NCI-H2227 (cell line): ENCODE measurements around the gene GABRG3.

Experiments used
- DNase-seq: peaks from one replicate; lab custom pipeline; 2025; ENCODE audit not compliant: unreplicated experiment; lab: John Stamatoyannopoulos, UW

Gene GABRG3

DNA sequence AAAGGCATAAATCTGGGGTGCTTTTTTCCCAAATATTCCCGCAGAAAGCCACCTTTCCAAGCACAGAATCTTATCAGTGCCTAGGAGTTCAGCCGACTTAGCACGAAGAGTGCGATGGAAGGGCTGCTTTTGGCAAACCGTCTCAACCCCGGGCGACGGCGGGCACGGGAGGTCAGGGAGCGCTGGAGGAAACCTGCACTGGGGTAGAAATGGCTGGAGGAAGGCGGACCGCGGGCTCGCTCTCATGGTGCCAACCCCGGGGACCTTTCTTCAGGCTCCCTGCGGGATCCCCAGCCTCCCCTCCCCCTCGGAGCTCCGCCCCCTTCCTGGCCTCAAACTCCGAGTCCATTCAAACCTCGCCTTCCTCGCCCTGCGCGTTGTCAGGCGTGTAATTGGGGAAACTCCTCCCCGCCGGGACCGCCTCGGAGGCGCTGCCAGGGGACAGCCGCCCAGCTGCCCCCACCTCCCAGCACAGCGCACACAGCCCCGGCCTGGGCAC is at the start of gene GABRG3:
TSS of gene GABRG3 (plus strand) at position 470 of the 499 bp plus-strand sequence.
- peak; percentile 27 for DNase-seq

DNA sequence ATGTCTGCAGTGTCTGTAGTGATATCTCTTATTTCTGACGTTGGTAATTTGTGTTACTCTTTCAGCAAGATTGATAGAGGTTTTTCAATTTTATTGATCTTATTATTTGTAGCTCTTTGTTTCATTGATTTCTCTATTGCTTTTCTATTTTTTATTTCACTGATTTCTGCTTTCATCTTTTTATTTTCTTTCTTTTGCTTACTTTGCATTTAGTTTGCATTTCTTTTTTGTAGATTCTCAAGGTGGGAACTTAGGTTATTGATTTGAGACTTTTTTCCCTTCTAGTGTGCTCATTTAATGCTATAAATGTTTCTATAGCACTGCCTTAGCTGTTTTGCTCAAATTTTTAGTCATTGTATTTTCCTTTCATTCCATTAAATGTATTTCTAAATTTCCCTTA is 49.5 kb upstream of the GABRG3 start:
- DNase-seq: no peak

DNA sequence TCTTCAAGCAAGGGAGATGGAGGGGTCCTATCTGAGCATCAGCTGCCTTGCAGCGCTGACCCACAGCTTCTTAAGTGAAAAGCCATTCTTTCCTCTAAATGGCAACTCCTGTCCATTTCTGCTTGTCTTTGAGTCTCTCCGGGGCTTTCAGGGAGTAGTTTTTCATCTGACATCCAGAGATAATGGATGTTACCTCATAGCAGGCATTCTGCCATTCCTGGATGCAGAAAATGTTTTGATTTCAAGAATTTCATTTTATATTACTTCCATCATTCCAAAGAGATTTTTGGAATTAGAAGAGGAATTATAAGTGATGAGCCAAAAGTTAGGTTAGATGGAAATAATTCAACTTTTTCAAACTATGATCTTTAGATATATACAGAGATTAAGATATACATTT is 44.9 kb upstream of the GABRG3 start:
- DNase-seq: no peak

DNA sequence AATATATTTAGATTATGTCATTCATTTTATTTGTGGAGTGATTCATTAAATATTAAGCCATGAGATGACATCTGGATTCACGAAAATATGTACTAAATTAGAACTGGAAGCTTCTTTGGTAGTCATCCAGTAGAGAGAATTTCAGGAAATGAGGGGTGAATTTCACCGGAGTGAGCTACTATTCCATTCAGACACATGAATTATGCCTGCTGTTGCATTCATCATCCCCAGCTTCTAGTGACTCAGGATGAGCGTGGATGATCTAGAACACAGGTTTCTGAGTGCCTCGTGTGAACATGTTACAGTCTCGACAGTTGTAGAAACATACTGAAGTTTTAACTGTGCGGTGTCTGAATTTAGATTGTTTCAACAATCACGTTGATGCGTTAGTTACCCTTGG is 42.9 kb upstream of the GABRG3 start:
- no peak for DNase-seq

DNA sequence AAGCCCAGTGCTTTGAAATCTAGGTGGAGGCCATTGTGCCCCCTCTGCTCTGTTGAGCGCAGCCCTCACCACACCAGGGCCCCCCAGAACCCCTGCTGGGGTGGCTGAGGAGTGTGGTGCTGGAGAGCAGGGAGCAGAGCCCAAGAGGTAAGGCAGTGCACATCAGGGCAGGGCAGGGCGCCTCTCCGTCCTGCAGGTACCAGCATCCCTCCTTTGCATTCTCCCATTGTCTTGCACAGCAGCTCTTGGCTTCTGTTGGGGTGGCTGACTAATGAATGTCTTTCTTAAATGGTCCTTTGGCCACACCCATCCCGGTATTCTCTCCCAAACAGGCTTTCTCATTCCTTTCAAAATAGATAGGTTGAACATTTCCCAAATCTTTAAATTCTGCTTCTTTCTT is 41.4 kb upstream of the GABRG3 start:
- no peak for DNase-seq

DNA sequence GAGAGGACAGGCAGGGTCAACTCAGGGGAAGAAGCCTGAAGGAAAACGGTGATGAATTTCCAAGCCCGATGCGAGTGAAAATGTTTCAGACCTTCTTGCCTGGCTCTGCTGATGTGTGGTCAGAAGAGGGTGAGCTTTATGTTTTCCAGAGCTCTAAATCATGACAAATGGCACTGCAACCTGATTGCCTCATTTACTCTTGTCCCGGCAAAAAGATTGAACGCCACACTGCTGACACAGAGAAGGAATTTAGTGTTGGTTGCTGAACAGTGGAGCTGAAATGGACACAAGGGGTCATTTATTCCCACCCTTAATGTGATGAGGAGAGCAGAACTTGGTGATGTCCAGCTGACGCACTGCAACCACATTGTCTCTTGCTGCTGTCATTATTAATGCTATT is 36.1 kb upstream of the GABRG3 start:
- no peak for DNase-seq

DNA sequence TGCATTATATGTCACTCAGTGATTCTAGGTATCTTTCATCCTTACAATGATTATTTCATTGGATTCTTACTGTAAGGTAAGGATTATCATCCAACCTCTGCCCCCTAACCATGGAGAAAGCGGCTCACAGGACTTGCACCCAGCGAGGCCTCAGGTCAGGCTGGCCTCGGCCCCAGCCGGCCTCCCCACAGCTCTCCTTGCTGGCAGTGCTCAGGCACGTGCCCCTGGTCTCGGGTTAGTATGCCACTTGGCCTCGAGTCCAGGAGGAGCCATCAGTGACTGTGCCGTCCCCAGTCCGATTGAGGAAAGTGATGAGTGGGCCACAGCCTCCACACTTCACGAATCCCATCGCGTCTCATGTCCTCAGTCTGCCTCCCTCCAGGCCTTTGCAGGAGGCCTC is 35.7 kb upstream of the GABRG3 start:
- no peak for DNase-seq

DNA sequence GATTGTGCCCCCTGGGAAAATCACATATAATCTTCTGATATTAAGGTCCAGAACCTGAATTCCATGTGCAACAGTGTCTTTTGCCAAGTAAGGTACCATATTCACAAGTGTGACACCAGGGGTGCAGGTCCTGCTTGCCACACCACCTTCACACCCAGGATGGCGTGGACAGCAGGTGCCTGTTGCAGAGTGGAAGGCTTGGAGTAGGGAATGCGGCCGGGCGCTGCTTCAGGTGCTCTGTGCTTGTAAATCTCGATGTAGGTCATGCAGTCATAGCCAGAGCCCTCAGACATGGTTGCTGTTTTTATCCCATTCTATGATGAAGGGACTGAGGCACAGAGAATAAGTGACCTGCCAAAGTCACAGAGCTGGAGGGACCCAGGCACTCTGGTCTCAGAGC is 34.5 kb upstream of the GABRG3 start:
- DNase-seq: no peak

DNA sequence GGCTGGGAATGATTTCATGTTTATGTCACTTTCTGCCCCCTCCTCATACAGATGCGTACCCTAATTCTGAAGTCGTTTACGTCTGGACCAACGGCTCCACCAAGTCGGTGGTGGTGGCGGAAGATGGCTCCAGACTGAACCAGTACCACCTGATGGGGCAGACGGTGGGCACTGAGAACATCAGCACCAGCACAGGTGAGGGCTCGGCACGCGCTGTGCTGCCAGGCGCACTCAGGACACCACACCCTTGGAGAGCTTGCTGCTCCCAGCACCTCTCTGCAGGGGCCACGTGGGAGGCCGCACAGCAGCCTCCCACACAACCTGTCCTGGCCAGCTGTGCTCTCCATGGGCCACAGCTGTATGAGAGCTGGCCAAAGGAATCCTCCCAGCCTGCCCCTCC is 33.8 kb upstream of the GABRG3 start:
- no peak for DNase-seq

DNA sequence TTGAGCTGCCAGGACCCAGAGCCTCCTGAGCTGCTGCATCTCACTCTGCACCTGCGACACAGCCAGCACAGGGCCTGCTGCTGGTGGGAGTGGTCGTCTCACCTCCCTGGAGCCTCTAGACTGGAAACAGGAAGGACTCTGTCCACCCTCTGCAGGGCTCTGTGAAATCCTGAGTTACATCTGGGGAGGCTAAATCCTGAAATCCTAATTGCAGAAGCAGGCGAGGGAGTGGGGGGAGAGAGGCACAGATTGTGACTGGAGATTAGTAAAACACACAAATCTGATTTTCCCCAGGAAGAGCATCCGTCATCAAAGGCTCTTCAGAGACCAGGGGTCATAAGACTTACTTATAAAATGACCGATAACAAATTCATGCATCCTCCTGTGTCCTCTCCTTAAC is 31.6 kb upstream of the GABRG3 start:
- DNase-seq: no peak

DNA sequence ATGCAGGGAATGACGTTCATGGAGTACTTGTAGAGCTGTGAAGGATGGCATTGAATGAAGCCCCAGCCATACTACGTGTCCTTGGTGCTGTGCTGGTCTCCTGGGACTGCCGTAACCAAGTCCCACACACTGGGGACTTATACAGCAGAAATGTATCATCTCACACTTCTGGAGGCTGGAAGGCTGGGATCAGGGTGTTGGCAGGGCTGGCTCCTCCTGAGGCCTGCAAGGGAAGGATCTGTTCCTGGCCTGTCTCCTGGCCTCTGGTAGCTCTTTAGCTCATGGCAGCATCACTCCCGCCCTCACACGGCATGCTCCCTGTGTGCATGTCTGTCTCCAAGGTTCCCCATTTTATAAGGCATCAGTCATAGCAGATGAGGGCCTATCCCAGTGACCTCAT is 29.5 kb upstream of the GABRG3 start:
- no peak for DNase-seq

DNA sequence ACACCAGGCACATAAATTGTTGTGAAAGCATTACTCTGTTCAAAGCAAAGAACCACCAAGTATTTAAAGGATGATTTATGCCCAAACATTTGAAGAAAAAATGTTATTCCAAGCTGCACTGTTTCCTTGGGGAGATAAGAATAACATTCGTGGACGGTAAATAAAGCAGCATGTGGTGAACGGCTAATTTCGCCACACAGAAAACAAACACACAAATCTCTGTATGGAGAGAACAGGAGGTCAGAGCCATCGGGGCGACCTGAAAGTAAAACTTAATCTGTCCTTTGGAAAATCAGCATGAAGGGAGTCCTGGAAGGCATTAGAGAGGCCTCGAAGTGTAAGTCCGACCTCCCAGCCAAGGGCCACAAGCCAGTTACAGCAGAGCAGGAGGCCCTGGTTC is 27.1 kb upstream of the GABRG3 start:
- no peak for DNase-seq

DNA sequence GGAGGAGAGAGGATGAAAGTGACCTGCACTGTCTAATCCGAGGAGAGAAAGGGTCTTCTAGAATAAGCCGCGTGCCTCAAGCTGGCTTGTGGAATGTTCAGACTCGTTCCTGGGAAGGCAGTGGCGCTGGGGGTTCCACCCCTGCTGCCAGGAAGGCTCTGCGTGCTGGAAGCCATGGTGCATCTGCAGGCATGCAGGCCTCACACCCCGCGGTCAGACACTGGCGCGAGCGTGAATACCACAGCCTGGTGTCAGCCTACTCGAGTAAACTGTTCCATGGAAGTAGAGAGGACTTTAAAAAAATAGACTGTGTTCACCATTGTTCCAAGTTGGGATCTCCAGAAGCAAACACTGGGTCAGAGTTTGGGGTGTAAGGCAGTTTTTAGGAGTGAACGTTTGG is 25.9 kb upstream of the GABRG3 start:
- DNase-seq: no peak

DNA sequence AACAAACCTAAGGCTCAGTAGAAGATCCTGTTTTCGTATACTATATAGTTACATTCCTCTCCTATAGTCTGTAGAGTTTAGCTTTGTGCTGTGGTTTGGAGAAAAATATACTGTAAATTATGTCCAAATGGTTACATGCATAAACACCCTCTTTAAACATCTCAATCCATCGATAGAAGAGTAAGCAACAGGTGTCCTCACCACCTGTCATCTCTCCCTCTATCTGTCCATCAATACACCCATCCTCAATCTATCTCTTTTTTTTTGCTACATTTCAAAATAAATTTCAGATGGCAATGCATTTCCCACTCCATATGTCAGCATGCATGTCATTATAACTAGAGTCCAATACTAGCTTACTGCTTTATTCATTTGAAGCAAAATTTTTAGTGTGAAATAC is 21.0 kb upstream of the GABRG3 start:
- no peak for DNase-seq

DNA sequence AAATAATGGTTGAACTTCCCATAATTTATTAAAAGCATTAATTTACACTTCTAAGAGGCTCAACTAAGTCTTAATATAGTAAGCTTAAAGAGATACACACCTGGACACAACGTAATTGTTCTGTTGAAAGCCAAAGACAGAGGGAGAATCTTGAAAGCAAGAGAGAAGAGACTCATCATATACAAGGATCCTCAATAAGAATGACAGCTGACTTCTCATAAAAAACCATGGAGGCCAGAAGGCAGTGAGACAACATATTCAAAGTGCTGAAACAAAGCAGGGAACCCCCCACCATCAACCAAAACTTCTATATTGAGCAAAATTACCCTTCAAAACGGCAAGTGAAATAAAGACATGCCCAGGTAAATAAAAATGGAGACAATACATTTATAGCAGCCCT is 16.6 kb upstream of the GABRG3 start:
- no peak for DNase-seq

DNA sequence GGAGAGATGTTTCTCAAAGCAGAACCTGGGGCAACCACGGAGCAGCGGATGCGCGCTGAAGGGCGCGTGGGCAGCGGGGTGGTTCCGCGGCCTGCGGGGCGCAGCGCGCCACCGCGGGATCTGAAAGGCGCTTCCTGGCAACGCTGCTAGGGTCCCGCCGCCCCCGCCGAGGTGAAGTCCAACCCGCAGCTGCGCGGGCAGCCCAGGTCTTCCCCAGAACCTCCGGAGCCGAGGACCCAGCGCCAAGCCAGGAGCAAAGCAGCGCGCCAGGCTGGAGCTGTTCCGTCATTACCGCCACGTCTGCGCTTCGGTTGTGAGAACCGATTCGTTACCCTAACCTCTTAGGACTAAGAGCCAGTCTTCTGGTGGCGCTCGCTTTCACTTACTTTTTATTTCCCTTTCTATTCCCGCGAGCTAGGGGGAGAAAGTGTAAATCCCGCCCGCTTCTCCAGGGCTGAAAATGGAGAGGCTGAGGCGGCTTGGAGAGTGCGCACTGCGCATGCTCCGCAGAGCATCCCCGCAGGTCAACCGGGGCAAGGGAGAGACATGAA is 3.2 kb upstream of the GABRG3 start:
- peak; percentile 59 for DNase-seq

DNA sequence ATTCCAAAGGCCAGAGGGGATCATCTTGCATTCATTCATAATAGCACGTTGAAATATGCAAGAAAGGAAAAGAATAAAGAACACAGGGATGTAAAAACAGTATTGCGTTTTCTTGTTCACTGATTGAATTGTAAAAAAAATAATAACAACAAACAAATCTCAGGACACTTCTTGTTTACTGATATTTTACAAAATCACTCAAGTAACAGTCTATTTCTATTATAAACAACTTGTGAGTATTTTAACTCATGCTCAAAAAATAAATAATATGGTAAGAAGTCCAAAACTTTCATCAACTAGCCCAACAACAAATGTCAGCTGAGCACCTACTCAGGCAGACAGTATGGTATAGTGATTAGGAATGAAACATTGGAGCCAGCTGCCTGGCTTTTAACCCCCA is 2.2 kb upstream of the GABRG3 start:
- no peak for DNase-seq

DNA sequence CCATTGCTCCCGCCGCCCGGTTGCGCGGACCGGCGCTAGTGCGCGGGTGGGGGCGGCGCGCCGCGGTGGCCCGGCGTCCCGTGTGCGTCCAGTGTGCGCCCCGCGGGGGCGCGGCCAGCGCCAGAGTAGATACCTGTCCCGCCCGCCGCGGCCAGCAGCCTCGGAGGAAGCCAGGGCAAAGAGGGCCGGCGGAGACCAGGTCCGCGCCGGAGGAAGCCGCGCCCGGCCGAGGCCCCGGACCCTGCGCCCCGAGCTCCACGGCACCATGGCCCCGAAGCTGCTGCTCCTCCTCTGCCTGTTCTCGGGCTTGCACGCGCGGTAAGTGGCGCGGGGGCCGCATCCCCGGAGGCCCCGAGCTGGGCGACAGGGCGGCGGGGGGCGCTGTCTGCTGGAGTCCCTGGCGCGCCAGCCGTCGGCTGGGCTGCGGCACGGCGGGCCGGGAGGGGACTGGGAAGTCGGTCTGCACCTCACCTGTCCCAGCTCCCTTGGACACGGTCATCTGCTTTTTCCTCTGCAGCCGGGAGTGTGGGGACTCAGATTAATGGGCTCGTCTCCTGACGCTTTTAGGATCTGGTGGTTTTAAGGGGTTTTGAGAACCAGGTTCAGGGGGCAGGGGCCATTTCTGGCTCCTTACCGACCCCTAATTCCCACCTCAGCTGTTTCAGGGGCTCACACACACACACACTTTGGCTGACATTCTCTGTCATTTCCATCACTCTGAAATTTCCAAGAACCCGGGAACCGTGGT is 464 bp downstream of the GABRG3 start:
- DNase-seq: no peak

DNA sequence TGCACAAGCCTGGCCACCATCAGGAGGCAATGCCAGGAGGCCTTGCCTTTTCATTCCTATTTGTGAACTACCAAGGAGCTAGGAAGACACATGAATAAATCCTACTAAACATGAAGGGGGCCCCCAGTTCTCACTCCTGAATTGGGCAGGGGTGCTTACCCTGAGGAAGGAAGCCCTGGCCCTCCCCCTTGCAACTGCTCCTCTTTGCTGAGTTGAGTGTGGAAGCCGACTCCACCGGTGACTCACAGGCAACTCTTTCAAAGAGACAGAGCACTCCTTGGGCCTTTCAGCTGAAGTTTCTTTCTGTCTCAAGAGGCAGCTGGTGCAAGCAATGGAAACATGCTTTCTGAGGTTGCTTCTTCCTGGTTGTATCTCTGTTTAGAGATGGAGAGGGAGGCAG is 1.7 kb downstream of the GABRG3 start:
- no peak for DNase-seq

DNA sequence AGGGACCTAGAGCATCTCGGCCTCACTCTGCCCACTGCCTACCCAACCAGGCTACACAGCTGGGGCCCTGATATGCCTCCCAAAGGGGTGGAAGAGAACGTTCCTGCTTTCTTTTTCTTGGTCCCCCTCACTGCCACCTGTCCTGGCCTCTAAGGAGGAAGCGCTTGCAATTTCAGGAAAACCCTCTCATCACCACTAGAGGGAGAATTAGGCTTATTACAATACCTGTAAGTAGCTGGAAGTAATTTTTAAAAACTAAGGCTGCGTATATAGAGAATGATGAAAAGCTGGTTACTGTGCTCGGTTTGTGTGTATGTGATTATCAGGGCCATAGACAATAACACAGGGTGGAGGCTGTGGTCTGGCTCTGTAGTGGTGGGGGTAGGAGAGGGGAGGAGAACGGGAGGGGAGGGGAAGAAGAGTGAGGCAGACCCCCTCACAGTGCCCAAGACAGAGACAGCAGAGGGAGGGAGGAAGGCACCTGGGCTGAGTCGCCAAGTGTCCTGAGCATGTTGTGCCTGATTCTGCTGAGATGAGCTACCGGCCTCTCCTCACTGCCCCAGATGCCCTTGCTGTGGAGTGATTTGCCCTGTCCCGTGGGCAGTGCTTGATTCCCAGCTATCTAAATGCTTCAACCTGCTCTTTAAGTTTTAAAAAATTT is 3.3 kb downstream of the GABRG3 start:
- DNase-seq: peak; percentile 36

DNA sequence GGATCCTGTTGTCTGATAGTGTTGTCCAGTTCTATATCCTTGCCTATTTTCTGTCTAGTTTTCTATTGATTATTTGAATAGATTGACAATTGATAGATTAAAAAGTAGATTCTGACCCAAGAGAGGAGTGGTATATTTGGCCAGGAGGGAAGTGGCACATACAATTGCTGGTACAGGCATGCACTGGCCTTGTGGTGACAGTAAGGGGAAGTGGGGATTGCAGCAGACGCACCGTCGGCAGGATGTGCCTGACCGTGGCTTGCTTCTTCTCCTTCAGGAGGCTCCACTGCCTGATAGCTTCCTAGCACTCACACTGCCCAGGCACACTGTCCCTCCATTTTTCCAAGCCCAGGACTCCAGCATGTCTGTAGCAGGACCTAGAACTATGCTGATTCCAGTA is 10.5 kb downstream of the GABRG3 start:
- no peak for DNase-seq

DNA sequence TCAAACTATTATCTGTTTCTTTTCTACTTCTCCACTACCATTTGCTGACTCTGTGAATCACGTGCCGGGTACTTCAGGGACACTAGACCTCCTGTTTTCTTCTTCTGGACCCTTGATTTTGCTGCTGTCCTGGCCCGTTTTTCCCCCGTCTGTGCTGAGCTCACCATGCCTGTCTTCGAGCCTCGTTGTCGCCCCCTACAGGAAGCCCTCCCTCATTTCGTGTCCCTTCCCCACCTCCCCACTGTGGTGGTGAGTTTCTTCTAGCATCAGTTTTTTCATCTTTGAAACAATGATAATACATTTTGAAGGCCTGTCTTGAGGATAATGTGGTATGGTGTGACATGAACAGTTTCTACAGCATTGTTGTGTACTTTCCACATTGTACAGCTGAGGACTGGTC is 12.8 kb downstream of the GABRG3 start:
- DNase-seq: no peak
